GM06990 (cell line): ENCODE results near the gene CYB5A.

Experiments used
- DNase-seq: peaks from one replicate; pipeline ENCODE4 v3.0.0-alpha.2; 2011; ENCODE audit not compliant: insufficient read length; ENCODE audit errors: extremely low read depth
- H3K27me3 ChIP-seq: replicated peaks from 2 replicates; pipeline ENCODE4 v1.6.0; 2011; ENCODE audit warnings: low read length; ENCODE audit not compliant: control insufficient read depth, insufficient read depth
- H3K36me3 ChIP-seq: 2 replicates; pipeline ENCODE4 v1.5.1; 2011; ENCODE audit warnings: low read length; ENCODE audit not compliant: control insufficient read depth, insufficient read depth
- H3K4me3 ChIP-seq: replicated peaks from 2 replicates; pipeline ENCODE4 v1.5.1; 2011; ENCODE audit warnings: low read depth, mild to moderate bottlenecking, control low read depth, low read length
- CTCF ChIP-seq: IDR thresholded peaks from 2 replicates; pipeline ENCODE4 v1.5.1; 2011; ENCODE audit warnings: low read length, control low read depth, mild to moderate bottlenecking, inconsistent platforms; ENCODE audit not compliant: insufficient read depth, poor library complexity, severe bottlenecking

The CYB5A gene

GRCh38 chr18:74283646-74284045 lies 8.1 kb downstream of the CYB5A start:
- H3K4me3 ChIP-seq = no peak overlapping the region
- TF ChIP-seq CTCF = no peak
- no peak for DNase-seq
- no peaks in the 10 kb centered on the region; the same call in 1 of the 2 replicates for H3K36me3 ChIP-seq
- no peaks in the 10 kb centered on the region for H3K27me3 ChIP-seq

GRCh38 chr18:74282755-74283554 lies 8.8 kb downstream of the CYB5A start:
- H3K4me3 ChIP-seq = no peak overlapping the region
- H3K27me3 ChIP-seq = no peaks in the 10 kb centered on the region
- H3K36me3 ChIP-seq = no peaks in the 10 kb centered on the region; the same call in 1 of the 2 replicates
- DNase-seq = no peak
- no peak for TF ChIP-seq CTCF

GRCh38 chr18:74281980-74282754 lies 9.6 kb downstream of the CYB5A start:
- Histone ChIP-seq H3K4me3 (no peak overlapping the region), H3K36me3 (no peaks in the 10 kb centered on the region; the same call in 1 of the 2 replicates), H3K27me3 (no peaks in the 10 kb centered on the region)
- no peak for DNase-seq
- no peak for TF ChIP-seq CTCF

- no peaks in the 10 kb centered on the region for H3K27me3 ChIP-seq
- no peak for DNase-seq
- H3K36me3 ChIP-seq = no peaks in the 10 kb centered on the region; the same call in 1 of the 2 replicates
- TF ChIP-seq CTCF = no peak
- no peak overlapping the region for H3K4me3 ChIP-seq
Observed at GRCh38 chr18:74281011-74281979, 10.5 kb downstream of the CYB5A start.

GRCh38 chr18:74278983-74279382 lies 12.8 kb downstream of the CYB5A start:
- no peak for DNase-seq
- no peaks in the 10 kb centered on the region for H3K27me3 ChIP-seq
- TF ChIP-seq CTCF = no peak
- H3K36me3 ChIP-seq = no peaks in the 10 kb centered on the region; the same call in 1 of the 2 replicates
- no peak overlapping the region for H3K4me3 ChIP-seq
